ENCODE results near the gene ADNP2.

The ADNP2 gene

GRCh38 chr18:80108739-80109675 is at the start of gene ADNP2:
Gene ADNP2 (plus strand): TSS chr18:80109262. CDS start chr18:80117543, 8,281 bp downstream.
- peak; percentile 90 for DNase-seq (ENCODE audit: low spot score)

- no peak for DNase-seq (ENCODE audit: low spot score)
These were observed 49.1 kb upstream of the ADNP2 start for GRCh38 chr18:80059945-80060344.

- DNase-seq (ENCODE audit: low spot score): no peak
These were observed 43.4 kb upstream of the ADNP2 start for GRCh38 chr18:80065705-80066104.

GRCh38 chr18:80067321-80067720 is 41.7 kb upstream of the ADNP2 start:
- DNase-seq (ENCODE audit: low spot score): no peak

GRCh38 chr18:80067897-80068296 is 41.2 kb upstream of the ADNP2 start:
- no peak for DNase-seq (ENCODE audit: low spot score)

GRCh38 chr18:80068571-80069272 is 40.3 kb upstream of the ADNP2 start:
- no peak for DNase-seq (ENCODE audit: low spot score)

- DNase-seq (ENCODE audit: low spot score): no peak
These were observed 38.2 kb upstream of the ADNP2 start for GRCh38 chr18:80070825-80071224.

GRCh38 chr18:80074183-80074582 is 34.9 kb upstream of the ADNP2 start:
- DNase-seq (ENCODE audit: low spot score): no peak

GRCh38 chr18:80074697-80075096 is 34.4 kb upstream of the ADNP2 start:
- DNase-seq (ENCODE audit: low spot score): no peak

GRCh38 chr18:80075940-80076339 is 33.1 kb upstream of the ADNP2 start:
- no peak for DNase-seq (ENCODE audit: low spot score)

GRCh38 chr18:80076379-80076778 is 32.7 kb upstream of the ADNP2 start:
- no peak for DNase-seq (ENCODE audit: low spot score)

GRCh38 chr18:80077873-80078272 is 31.2 kb upstream of the ADNP2 start:
- DNase-seq (ENCODE audit: low spot score): no peak

GRCh38 chr18:80086281-80086680 is 22.8 kb upstream of the ADNP2 start:
- DNase-seq (ENCODE audit: low spot score): no peak

- DNase-seq (ENCODE audit: low spot score): no peak
These were observed 21.0 kb upstream of the ADNP2 start for GRCh38 chr18:80088036-80088435.

GRCh38 chr18:80088823-80089222 is 20.2 kb upstream of the ADNP2 start:
- no peak for DNase-seq (ENCODE audit: low spot score)

GRCh38 chr18:80095414-80095813 is 13.6 kb upstream of the ADNP2 start:
- DNase-seq (ENCODE audit: low spot score): no peak

- DNase-seq (ENCODE audit: low spot score): no peak
These were observed 13.0 kb upstream of the ADNP2 start for GRCh38 chr18:80096032-80096565.

- no peak for DNase-seq (ENCODE audit: low spot score)
These were observed 11.9 kb upstream of the ADNP2 start for GRCh38 chr18:80097201-80097600.

- no peak for DNase-seq (ENCODE audit: low spot score)
These were observed 5.8 kb upstream of the ADNP2 start for GRCh38 chr18:80103231-80103630.

- DNase-seq (ENCODE audit: low spot score): no peak
These were observed 4.7 kb upstream of the ADNP2 start for GRCh38 chr18:80104364-80104779.

GRCh38 chr18:80105369-80106167 is 3.5 kb upstream of the ADNP2 start:
- no peak for DNase-seq (ENCODE audit: low spot score)

- DNase-seq (ENCODE audit: low spot score): no peak
These were observed 2.5 kb upstream of the ADNP2 start for GRCh38 chr18:80106482-80107051.

All from left forelimb (tissue), 1 donor.